Muscle layer of duodenum (tissue), 2 donors: ENCODE measurements around the gene BLVRA.
"Not testable (repeated sequence)": the region's sequence is repeated elsewhere in the genome, so short reads cannot be mapped to it uniquely, and the experiment has no call there.

Experiments used
- H3K27ac ChIP-seq: one replicate; pipeline ENCODE4 v1.7.0; 2013; ENCODE audit warnings: mild to moderate bottlenecking, low read length
- H3K27me3 ChIP-seq: one replicate; pipeline ENCODE4 v1.7.0; 2013; ENCODE audit warnings: low read depth, mild to moderate bottlenecking, control low read depth, low read length
- H3K36me3 ChIP-seq, 2 donors: one replicate each; pipeline ENCODE4 v1.7.0; 2013; ENCODE audit warnings: low read length in 2 of 2, control low read depth in 1 of 2, mild to moderate bottlenecking in 1 of 2; ENCODE audit not compliant: insufficient read depth in 2 of 2, control insufficient read depth in 1 of 2
- H3K4me1 ChIP-seq, 2 donors: one replicate each; pipeline ENCODE4 v1.7.0; 2013; ENCODE audit warnings: low read length in 2 of 2, mild to moderate bottlenecking in 2 of 2, control low read depth in 1 of 2, moderate library complexity in 1 of 2; ENCODE audit not compliant: insufficient read depth in 2 of 2, control insufficient read depth in 1 of 2
- H3K4me3 ChIP-seq, 2 donors: one replicate each; pipeline ENCODE4 v1.7.0; 2013; ENCODE audit warnings: low read length in 2 of 2, low read depth in 1 of 2, mild to moderate bottlenecking in 1 of 2
- H3K9me3 ChIP-seq, 2 donors: one replicate each; pipeline ENCODE4 v1.7.0; 2013; ENCODE audit warnings: low read length in 2 of 2, control low read depth in 1 of 2, mild to moderate bottlenecking in 1 of 2; ENCODE audit not compliant: control insufficient read depth in 1 of 2
- donor health status: healthy.

BLVRA gene

GRCh38 chr7:43773268-43773667 lies 14.8 kb downstream of the BLVRA start:
- H3K27ac ChIP-seq, H3K4me3 ChIP-seq, H3K9me3 ChIP-seq, H3K27me3 ChIP-seq, H3K4me1 ChIP-seq: not testable (repeated sequence)
- H3K36me3 ChIP-seq = peaks cover 0 to 19% of the 10 kb centered on the region in 2 donors

- not testable (repeated sequence) for H3K27me3 ChIP-seq, H3K4me3 ChIP-seq
- H3K36me3 ChIP-seq = peaks cover 0 to 23% of the 10 kb centered on the region in 2 donors
Measured at GRCh38 chr7:43775255-43775654, 16.8 kb downstream of the BLVRA start.

DNA sequence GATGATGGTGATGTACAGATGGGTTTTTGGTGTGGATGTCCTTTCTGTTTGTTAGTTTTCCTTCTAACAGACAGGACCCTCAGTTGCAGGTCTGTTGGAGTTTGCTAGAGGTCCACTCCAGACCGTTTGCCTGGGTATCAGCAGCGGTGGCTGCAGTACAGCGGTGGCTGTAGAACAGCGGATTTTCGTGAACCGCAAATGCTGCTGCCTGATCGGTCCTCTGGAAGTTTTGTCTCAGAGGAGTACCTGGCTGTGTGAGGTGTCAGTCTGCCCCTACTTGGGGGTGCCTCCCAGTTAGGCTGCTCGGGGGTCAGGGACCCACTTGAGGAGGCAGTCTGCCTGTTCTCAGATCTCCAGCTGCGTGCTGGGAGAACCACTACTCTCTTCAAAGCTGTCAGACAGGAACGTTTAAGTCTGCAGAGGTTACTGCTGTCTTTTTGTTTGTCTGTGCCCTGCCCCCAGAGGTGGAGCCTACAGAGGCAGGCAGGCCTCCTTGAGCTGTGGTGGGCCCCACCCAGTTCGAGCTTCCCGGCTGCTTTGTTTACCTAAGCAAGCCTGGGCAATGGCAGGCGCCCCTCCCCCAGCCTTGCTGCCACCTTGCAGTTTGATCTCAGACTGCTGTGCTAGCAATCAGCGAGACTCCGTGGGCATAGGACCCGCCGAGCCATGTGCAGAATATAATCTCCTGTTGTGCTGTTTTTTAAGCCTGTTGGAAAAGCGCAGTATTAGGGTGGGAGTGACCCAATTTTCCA lies 20.0 kb downstream of the BLVRA start:
- H3K27me3 ChIP-seq, H3K36me3 ChIP-seq, H3K27ac ChIP-seq, H3K9me3 ChIP-seq, H3K4me3 ChIP-seq: not testable (repeated sequence)
- peaks cover 7 to 12% of the 10 kb centered on the region in 2 donors for H3K4me1 ChIP-seq

More at GRCh38 chr7:43775255-43775654, 16.8 kb downstream of the BLVRA start:
- not testable (repeated sequence) for H3K27ac ChIP-seq, H3K4me1 ChIP-seq, H3K9me3 ChIP-seq

GRCh38 chr7:43779045-43779812 lies 20.7 kb downstream of the BLVRA start:
- no peak overlapping the region for H3K4me3 ChIP-seq
- peaks cover 0 to 5% of the 10 kb centered on the region in 2 donors for H3K36me3 ChIP-seq
- no peaks in the 10 kb centered on the region for H3K27me3 ChIP-seq
- H3K4me1 ChIP-seq = peaks cover 7 to 19% of the 10 kb centered on the region in 2 donors
- H3K27ac ChIP-seq = no peak overlapping the region
- H3K9me3 ChIP-seq = no peaks in the 10 kb centered on the region

GRCh38 chr7:43781726-43782607 lies 23.5 kb downstream of the BLVRA start:
- Histone ChIP-seq H3K4me1 (peaks cover 7 to 30% of the 10 kb centered on the region in 2 donors), H3K27me3 (no peaks in the 10 kb centered on the region), H3K36me3 (peaks cover 0 to 5% of the 10 kb centered on the region in 2 donors), H3K4me3 (no peak overlapping the region), H3K27ac (no peak overlapping the region), H3K9me3 (no peaks in the 10 kb centered on the region)

DNA sequence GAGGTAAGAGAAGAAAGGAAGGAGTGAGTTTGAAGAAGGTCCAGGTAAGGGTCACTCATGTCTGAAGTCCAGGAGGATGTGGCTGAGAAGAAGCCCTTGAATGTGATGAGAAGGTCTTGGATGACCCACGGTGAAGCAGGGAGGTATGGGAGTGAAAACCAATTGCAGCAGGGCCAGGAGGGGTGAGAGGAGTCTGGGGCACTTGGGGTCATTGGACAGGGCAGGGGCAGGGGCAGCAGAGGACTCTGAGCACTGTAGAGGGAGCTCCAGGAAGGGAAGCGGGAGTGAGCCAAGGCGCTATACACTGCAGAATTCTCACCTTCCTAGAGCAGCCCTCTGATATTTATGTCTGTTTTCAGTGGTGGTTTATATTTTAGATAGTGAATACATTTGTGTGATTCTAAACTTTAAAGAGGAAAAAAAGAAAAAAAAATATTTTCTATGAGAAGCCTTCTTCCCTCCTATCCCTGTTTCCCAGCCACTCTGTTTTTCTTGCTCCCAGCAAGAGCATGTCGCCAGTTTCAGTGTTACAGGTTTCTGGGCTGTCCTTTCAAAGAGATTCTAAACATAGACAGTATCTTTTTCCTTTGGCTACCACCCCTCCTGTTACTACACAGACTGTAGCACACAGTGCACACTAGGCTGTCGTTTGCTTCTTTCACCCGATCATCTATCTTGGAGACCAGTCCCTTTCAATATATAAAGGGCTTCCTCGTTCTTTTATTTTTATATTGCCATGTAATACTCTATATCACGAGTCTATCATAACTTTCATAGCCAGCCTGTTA lies 24.5 kb downstream of the BLVRA start:
- Histone ChIP-seq H3K27ac (no peak overlapping the region), H3K4me3 (no peak overlapping the region), H3K9me3 (no peaks in the 10 kb centered on the region), H3K27me3 (no peaks in the 10 kb centered on the region), H3K4me1 (peaks cover 7 to 30% of the 10 kb centered on the region in 2 donors), H3K36me3 (peaks cover 0 to 8% of the 10 kb centered on the region in 2 donors)

DNA sequence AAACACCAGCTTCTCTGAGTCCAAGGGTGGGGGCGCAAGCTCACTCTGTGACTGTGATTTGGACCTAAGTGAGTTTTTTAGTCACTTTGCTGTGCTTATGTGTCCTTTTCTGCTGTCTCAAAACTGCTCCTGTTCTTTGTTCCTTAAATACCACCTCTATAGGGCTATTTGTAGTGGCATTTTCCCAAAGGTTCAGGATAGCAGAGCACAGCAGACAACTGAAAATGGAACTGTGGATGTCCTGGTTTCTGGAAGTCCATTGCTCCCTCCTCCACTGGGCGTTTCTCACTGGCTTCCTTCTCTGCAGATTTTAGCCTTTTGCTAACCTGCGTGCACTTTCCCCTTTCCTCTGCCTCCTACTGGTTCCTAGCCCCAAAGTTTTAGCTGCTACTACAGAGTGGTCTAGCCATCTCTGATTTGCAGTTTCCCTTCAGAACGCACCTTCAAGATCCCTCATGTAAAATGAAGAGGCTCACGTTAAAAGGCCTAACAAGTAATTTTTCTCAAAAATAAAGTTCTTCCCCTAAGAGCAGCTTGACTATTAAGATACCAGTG lies 25.6 kb downstream of the BLVRA start:
- no peaks in the 10 kb centered on the region for H3K9me3 ChIP-seq
- peaks cover 0 to 12% of the 10 kb centered on the region in 2 donors for H3K36me3 ChIP-seq
- H3K27ac ChIP-seq = no peak overlapping the region
- H3K4me1 ChIP-seq = peaks cover 7 to 30% of the 10 kb centered on the region in 2 donors
- H3K27me3 ChIP-seq = no peaks in the 10 kb centered on the region
- H3K4me3 ChIP-seq = no peak overlapping the region

- peaks cover 0 to 12% of the 10 kb centered on the region in 2 donors for H3K36me3 ChIP-seq
- H3K27me3 ChIP-seq, H3K27ac ChIP-seq, H3K4me3 ChIP-seq, H3K9me3 ChIP-seq: not testable (repeated sequence)
- peaks cover 7 to 30% of the 10 kb centered on the region in 2 donors for H3K4me1 ChIP-seq
Measured at GRCh38 chr7:43784585-43785087, 26.2 kb downstream of the BLVRA start.

DNA sequence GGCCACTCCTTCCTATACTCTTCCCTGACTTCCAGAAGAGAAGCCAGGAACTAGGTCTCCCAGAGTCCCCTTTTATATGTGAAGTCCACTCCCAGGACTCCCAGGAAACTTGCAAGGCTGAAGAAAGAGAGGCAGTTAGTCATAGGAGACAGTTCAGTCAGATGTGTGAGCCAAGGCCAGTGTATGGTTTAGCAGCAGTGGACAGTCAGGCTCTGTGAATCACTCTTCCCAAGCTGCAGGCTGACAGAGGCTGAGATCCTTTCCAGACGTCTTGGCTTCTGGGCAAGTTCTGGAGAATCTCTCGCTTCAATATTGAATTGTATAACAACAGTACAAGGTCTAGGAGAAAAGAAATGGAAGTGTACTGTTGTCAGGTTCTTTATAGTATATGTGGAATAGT lies 26.9 kb downstream of the BLVRA start:
- peaks cover 0 to 7% of the 10 kb centered on the region in 2 donors for H3K36me3 ChIP-seq
- H3K4me3 ChIP-seq = no peak overlapping the region
- no peaks in the 10 kb centered on the region for H3K27me3 ChIP-seq
- peaks cover 7 to 31% of the 10 kb centered on the region in 2 donors for H3K4me1 ChIP-seq
- H3K27ac ChIP-seq = no peak overlapping the region
- H3K9me3 ChIP-seq = no peaks in the 10 kb centered on the region

- peaks cover 0 to 29% of the 10 kb centered on the region in 2 donors for H3K4me1 ChIP-seq
- no peaks in the 10 kb centered on the region for H3K9me3 ChIP-seq
- peaks cover 12 to 13% of the 10 kb centered on the region in 2 donors for H3K36me3 ChIP-seq
Measured at GRCh38 chr7:43787771-43788170, 29.3 kb downstream of the BLVRA start.

More at GRCh38 chr7:43787771-43788170, 29.3 kb downstream of the BLVRA start:
- H3K27ac ChIP-seq = no peak overlapping the region
- H3K4me3 ChIP-seq = no peak overlapping the region
- no peaks in the 10 kb centered on the region for H3K27me3 ChIP-seq
